NK-92 treated with Interleukin-12 subunit alpha and Interleukin-12 subunit beta, amount 100 ng/mL, for 24 hours (cell line): ENCODE measurements around the gene INPP5A.

ENCODE experiments used
- DNase-seq: peaks from one replicate; lab custom pipeline; 2025; lab: John Stamatoyannopoulos, UW

INPP5A gene

GRCh38 chr10:132707776-132708171 is 170.2 kb downstream of the INPP5A start:
- no peak for DNase-seq

DNA sequence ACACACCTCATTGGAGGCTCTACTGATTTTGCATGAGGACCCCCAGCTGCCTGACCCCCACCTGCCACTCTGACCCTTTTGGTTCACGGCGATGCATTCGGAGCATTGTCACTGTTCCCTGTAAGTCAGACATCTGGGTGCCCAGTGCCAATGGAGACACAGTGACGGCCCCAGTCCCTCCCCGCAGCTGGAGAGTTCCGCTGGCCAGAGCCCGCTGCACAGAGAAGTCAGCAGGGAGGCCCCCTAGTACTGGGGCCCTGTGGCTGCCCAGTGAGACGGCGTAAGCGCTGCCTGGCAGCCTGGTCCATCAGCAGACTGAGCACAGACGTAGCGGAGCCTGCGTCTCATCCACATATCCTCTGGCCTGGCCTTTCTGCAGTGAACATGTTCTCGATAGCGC is 170.9 kb downstream of the INPP5A start:
- no peak for DNase-seq

GRCh38 chr10:132708936-132709335 is 171.3 kb downstream of the INPP5A start:
- DNase-seq: no peak

- DNase-seq: no peak
Measured at GRCh38 chr10:132709471-132709951, 171.9 kb downstream of the INPP5A start.

DNA sequence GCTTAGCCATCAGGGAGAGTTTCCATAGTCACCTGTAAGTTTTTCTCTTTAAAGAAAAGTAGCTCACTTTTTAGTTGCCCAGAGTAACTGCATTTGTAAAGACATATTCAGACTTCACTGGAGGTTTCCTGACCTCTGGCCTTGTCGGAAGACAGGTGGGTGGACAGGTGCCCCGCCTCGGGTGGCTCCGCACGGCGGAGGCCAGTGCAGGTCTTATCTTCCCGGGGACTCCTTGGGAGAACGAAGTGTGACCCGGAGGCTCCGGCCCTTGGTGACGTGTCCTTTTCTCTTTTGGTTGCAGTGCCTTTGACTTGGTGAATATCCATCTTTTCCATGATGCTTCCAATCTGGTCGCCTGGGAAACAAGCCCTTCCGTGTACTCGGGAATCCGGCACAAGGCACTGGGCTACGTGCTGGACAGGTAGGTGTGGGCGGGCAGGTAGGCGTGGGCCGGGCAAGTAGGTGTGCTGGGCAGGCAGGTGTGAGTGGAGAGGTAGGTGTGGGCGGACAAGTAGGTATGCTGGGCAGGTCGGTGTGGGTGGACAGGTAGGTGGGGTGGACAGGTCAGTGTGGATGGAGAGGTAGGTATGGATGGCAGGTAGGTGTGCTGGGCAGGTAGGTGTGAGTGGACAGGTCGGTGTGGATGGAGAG is 172.6 kb downstream of the INPP5A start:
- DNase-seq: no peak

DNA sequence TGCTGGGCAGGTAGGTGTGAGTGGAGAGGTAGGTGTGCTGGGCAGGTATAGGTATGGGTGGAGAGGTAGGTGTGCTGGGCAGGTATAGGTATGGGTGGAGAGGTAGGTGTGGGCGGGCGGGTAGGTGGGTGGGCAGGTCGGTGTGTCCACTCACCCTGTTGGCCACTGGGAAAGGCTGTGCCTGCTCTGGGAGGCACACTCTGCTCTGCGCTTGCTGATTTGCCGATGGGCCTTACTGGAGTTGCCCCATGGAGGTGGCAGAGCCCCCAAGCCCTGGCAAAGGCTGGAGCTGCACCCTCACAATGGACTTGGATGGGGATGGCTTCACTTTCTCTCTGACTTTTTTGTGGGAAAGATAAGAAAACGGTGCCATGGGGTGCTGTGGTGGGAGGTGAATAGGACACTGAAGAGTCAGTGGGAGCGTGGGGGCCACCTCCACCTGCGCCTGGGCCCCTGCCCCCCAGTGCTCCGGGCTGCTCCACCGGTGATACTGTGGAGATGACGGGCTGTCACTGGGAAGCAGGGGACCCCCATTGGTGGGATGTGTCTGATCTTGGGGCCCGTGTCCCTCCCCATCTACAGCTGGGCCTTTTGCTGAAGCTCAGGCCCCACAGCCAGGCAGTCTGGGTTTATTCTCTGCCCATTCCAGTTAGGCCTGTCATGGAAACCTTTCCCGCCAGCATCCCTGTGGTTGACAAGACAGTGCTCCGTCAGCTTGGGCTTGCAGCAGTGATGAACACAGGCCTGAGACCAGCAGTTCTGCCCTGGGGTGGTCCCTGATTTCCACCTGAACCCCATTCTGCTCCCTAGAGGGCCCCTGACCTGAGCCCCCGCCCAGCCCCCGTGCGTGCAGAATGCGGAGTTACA is 173.4 kb downstream of the INPP5A start:
- no peak for DNase-seq

- DNase-seq: no peak
Measured at GRCh38 chr10:132711613-132712121, 174.1 kb downstream of the INPP5A start.

- no peak for DNase-seq
Measured at GRCh38 chr10:132712291-132712690, 174.7 kb downstream of the INPP5A start.

GRCh38 chr10:132712743-132713142 is 175.2 kb downstream of the INPP5A start:
- DNase-seq: no peak

DNA sequence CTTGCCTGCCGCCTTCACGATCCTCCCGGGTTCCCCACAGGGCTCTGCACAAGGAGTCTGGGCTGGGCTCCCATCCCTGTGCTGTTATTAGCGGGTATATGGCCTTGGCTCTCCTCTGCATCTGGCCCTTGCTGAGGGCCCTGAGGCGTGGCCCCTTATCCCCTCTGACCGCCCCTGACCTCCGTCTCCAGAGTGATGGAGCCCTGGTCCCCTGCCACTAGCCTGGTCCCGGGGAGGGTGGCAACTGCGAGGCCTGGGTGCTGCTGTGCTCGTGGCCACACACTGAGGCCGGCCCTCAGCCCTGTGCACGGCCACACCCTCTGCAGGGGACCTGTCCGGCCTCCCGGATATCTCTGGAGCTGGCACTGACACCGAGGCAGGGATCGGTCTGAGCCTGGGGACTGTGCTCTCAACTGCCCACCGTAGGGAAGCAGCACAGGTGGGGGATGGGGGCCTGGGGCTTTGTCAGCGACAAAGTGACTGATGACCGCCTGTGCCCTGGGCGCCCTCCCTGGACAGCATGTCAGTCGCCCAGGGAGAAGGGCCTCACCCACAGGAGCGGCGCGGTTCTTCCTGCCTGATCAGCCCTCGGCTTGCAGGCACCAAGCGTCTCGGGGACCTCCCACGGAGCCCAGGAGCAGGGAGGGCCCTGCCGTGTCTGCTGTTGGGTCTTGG is 176.0 kb downstream of the INPP5A start:
- no peak for DNase-seq

DNA sequence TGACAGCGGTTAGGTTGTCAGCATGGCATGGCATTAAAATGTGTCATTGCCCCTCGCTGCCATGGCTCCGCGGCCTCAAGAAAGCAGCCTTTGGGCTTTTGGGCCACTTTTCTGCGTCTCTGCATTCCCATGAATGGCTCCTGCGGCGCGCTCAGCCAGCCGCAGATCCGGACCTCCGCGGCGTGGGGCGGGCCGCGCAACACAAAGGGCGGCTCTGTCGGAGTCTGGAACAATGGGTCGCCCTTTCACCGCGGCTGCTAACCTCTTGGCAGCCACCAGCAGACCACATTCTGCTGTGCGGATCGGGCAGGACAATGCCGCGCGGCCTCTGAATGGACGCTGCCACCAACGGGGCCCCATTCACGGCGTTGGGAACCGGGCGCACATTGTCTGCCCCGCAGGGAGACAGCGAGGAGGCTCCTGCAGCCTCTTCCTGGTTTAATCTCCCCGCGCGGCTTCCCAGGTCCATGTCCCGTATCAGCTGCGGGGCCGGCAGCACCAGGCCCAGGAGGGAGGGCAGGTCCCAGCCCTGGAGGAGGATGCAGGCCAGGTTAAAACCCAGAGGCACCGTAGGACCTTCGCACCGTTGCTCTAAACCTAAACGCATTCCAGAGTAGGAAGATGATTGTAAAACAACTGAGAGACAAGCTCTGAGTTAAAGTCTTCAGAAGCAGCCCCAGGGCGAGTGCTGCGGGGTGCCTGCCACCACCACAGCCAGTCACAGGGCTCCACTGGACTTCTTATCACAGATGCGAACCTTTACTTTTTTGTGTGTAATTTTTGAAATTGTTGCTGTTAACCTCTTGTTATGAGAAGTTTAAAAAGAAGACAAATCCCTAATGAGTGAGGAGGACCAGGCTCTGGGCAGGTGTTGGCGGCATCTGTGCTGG is 176.8 kb downstream of the INPP5A start:
- no peak for DNase-seq

GRCh38 chr10:132714986-132715775 is 177.6 kb downstream of the INPP5A start:
- no peak for DNase-seq

GRCh38 chr10:132715776-132716680 is 178.4 kb downstream of the INPP5A start:
- no peak for DNase-seq

DNA sequence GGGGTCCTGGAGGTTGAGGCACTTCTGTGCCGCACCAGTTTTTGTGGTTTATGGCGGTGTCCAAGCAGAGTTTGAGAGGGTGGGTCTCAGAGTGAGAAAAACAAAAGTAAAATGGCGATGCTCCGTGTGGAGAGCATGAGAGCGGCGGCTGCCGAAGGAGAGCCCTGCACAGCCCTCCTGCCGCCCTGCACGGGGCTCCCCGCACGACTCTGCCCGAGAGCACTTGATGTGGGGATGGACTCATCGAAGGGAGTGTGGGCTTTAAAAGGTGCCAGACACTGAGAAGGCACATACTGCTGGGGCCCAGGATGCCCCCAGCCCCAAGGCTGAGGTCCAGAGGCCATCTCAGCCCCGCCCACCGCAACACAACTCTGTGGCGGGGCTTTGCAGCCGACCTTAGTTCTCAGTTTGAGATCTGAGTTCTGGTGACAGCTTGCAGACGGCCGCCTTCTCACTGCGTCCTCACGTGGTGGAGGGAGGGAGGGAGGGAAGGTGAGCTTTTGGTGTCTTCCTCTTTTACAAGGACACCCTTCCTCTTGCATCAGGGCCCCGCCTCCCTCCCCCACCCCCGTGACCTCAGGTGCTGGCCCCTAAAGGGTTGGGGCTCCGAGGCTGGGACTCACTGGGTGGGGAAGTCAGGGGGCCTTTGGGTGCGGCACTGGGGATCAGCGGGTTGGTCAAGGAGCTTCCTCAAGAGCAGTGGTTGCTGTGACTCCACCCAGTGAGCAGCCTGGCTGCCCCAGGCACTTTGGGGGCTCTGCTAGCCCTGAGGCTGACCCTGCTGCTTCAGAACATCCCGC is 179.3 kb downstream of the INPP5A start:
- DNase-seq: no peak

DNA sequence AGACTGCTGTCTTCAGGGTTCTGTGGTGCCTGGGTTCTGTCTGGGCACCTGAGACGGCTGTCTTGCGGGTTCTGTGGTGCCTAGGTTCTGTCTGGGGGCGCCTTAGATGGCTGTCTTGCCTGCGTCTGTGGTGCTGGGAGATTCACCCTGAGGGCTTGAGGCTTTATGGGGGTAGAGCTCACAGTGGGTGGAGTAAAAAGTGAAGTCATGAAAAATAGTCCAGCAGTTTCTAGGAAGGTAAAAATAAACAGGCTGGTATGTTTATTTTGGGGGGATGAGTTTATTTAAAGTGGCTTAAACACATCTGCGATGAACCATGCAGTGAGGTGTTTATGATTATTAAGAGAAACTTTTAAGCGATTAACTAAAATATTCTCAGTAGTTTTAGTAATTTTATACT is 184.1 kb downstream of the INPP5A start:
- DNase-seq: no peak

GRCh38 chr10:132722394-132723329 is 185.1 kb downstream of the INPP5A start:
- no peak for DNase-seq

- no peak for DNase-seq
Measured at GRCh38 chr10:132723330-132723970, 185.9 kb downstream of the INPP5A start.
